HepG2 (cell line): ENCODE data around the gene APBA1.

Experiments
- CEBPB ChIP-seq: IDR thresholded peaks from 2 replicates; pipeline ENCODE4 v1.6.1; 2011; ENCODE audit warnings: low read depth, low read length, improper control_type of control experiment, borderline replicate concordance
- GTF2F1 ChIP-seq: fragments of 150-350 bp; IDR thresholded peaks from 2 replicates; pipeline ENCODE4 v1.6.1; 2014; ENCODE audit warnings: low read length
- HHEX ChIP-seq: IDR thresholded peaks from 2 replicates; pipeline ENCODE4 v1.6.1; 2016; ENCODE audit warnings: control low read depth
- NR2F6 ChIP-seq, 2 experiments: IDR thresholded peaks; 2 replicates each; pipeline ENCODE4 v1.6.1; 2016; ENCODE audit warnings: antibody characterized with exemption in 1 of 2, mild to moderate bottlenecking in 1 of 2
- POLR2A ChIP-seq, 2 experiments: IDR thresholded peaks; 2 replicates each; pipeline ENCODE4 v1.6.1; 2011; ENCODE audit warnings: low read depth in 2 of 2, low read length in 2 of 2, mild to moderate bottlenecking in 1 of 2, moderate library complexity in 1 of 2; ENCODE audit not compliant: insufficient read depth in 1 of 2
- ZKSCAN8 ChIP-seq: IDR thresholded peaks from 2 replicates; pipeline ENCODE4 v1.6.1; 2016; ENCODE audit warnings: borderline replicate concordance, missing genetic modification reagents, missing compliant biosample characterization
- ZNF569 ChIP-seq: sonication (generic); formaldehyde crosslinking; IDR thresholded peaks from 2 replicates; pipeline ENCODE4 v1.5.0; 2020; ENCODE audit warnings: mild to moderate bottlenecking, missing genetic modification reagents, moderate library complexity, borderline replicate concordance
- ZNF670 ChIP-seq: sonication (generic); formaldehyde crosslinking; IDR thresholded peaks from 2 replicates; pipeline ENCODE4 v1.8.0; 2022; ENCODE audit warnings: mild to moderate bottlenecking, missing genetic modification reagents, borderline replicate concordance
- TF ChIP-seq, protein P1 (sequence below): sonication (generic); formaldehyde crosslinking; IDR thresholded peaks from 2 replicates; pipeline ENCODE4 v1.8.0; 2022; ENCODE audit warnings: missing genetic modification reagents, mild to moderate bottlenecking, borderline replicate concordance
- TF ChIP-seq, protein P2 (sequence below): sonication (generic); formaldehyde crosslinking; IDR thresholded peaks from 2 replicates; pipeline ENCODE4 v1.5.0; 2020; ENCODE audit warnings: mild to moderate bottlenecking, missing genetic modification reagents, moderate library complexity
- TF ChIP-seq, protein P3 (sequence below): sonication (generic); formaldehyde crosslinking; conservative IDR thresholded peaks from 2 replicates; pipeline ENCODE4 v1.4.0; 2020; ENCODE audit warnings: missing genetic modification reagents
- TF ChIP-seq, protein P4 (sequence below): sonication (generic); formaldehyde crosslinking; IDR thresholded peaks from 2 replicates; pipeline ENCODE4 v1.4.0; 2020; ENCODE audit warnings: mild to moderate bottlenecking, missing genetic modification reagents

DNA sequence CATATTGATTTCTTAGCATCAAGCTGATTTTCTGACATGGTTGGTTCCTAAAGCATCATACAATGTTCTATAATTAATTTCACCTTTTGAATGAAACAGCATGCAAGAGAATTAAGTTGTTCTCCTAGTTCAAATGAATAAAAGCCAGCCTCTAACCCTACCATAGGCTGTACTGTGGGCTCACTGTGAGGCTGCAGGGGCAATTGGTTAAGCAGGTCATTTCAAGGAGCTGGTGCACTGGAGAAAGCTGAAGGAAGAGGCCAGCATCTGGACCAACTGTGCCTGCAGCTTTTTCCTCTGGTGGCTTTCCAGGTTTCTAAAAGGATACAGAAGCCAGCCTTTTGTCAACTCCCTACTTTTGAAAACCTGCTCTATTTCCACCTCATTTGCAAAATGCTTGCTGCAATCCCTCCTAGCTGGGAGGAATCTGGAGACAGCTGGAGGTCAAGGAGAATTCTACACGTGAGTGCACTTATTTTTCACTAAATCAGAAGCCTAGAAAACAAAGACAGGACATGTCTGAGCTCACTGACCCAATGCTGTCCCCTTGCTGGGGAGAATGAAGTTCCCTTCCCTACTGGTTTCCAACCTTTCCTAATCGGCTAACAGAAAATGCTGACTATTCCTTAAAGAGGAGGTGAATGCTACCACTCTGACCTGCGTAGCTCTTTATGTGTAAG is 158.9 kb downstream of the APBA1 start:
- TF ChIP-seq, protein P1, sequence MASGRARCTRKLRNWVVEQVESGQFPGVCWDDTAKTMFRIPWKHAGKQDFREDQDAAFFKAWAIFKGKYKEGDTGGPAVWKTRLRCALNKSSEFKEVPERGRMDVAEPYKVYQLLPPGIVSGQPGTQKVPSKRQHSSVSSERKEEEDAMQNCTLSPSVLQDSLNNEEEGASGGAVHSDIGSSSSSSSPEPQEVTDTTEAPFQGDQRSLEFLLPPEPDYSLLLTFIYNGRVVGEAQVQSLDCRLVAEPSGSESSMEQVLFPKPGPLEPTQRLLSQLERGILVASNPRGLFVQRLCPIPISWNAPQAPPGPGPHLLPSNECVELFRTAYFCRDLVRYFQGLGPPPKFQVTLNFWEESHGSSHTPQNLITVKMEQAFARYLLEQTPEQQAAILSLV = no peak
- no peak for TF ChIP-seq HHEX (CRISPR knock-in tag)
- TF ChIP-seq, protein P2, sequence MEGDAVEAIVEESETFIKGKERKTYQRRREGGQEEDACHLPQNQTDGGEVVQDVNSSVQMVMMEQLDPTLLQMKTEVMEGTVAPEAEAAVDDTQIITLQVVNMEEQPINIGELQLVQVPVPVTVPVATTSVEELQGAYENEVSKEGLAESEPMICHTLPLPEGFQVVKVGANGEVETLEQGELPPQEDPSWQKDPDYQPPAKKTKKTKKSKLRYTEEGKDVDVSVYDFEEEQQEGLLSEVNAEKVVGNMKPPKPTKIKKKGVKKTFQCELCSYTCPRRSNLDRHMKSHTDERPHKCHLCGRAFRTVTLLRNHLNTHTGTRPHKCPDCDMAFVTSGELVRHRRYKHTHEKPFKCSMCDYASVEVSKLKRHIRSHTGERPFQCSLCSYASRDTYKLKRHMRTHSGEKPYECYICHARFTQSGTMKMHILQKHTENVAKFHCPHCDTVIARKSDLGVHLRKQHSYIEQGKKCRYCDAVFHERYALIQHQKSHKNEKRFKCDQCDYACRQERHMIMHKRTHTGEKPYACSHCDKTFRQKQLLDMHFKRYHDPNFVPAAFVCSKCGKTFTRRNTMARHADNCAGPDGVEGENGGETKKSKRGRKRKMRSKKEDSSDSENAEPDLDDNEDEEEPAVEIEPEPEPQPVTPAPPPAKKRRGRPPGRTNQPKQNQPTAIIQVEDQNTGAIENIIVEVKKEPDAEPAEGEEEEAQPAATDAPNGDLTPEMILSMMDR = no peak
- no peak for TF ChIP-seq POLR2A (IDR thresholded peaks at IDR 0.05; ENCODE audit: insufficient read depth in 1 of 2, low read depth in 2 of 2, low read length in 2 of 2)
- no peak for TF ChIP-seq ZKSCAN8 (CRISPR knock-in tag)
- TF ChIP-seq NR2F6 (IDR thresholded peaks at IDR 0.05) = no peak
- no peak for TF ChIP-seq NR2F6 (CRISPR knock-in tag; IDR thresholded peaks at IDR 0.05)
- no peak for TF ChIP-seq ZNF670
- no peak for TF ChIP-seq ZNF569 (CRISPR knock-in tag)
- TF ChIP-seq, protein P3, sequence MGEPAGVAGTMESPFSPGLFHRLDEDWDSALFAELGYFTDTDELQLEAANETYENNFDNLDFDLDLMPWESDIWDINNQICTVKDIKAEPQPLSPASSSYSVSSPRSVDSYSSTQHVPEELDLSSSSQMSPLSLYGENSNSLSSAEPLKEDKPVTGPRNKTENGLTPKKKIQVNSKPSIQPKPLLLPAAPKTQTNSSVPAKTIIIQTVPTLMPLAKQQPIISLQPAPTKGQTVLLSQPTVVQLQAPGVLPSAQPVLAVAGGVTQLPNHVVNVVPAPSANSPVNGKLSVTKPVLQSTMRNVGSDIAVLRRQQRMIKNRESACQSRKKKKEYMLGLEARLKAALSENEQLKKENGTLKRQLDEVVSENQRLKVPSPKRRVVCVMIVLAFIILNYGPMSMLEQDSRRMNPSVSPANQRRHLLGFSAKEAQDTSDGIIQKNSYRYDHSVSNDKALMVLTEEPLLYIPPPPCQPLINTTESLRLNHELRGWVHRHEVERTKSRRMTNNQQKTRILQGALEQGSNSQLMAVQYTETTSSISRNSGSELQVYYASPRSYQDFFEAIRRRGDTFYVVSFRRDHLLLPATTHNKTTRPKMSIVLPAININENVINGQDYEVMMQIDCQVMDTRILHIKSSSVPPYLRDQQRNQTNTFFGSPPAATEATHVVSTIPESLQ (CRISPR knock-in tag) = no peak
- TF ChIP-seq, protein P4, sequence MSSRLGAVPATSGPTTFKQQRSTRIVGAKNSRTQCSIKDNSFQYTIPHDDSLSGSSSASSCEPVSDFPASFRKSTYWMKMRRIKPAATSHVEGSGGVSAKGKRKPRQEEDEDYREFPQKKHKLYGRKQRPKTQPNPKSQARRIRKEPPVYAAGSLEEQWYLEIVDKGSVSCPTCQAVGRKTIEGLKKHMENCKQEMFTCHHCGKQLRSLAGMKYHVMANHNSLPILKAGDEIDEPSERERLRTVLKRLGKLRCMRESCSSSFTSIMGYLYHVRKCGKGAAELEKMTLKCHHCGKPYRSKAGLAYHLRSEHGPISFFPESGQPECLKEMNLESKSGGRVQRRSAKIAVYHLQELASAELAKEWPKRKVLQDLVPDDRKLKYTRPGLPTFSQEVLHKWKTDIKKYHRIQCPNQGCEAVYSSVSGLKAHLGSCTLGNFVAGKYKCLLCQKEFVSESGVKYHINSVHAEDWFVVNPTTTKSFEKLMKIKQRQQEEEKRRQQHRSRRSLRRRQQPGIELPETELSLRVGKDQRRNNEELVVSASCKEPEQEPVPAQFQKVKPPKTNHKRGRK (CRISPR knock-in tag) = no peak
- TF ChIP-seq CEBPB = no peak
- no peak for TF ChIP-seq GTF2F1
